ENCODE results near the gene EEF1AKMT2.
A peak's percentile ranks its signal among the peaks of the same experiment; 100 is the strongest.

Gene EEF1AKMT2

DNA sequence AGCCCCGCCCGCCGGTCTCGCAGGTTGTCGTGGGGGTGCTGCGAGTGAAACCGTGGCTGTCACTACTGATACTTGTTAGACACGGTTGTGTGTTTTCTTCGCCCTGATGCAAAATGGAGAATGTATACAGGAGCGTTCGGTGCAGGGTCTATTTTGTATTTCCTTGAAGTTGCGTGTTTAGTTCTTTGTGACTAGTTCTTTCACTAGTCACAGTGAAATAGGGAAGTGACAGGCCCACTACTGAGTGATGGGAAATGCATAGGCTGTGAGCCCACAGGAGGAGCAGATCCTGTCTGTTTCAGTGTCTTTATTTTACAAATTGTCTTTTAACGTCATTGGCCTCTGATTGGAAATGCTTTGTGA is 10.6 kb upstream of the EEF1AKMT2 start:
- Histone ChIP-seq H3K27ac (ENCODE audit: low read length, poor library complexity, severe bottlenecking) (no peak overlapping the region), H3K27me3 (ENCODE audit: control insufficient read depth in 1 of 2, insufficient read depth in 1 of 2, low read length in 2 of 2) (peaks cover 0 to 7% of the 10 kb centered on the region in 2 experiments), H2BK120ac (ENCODE audit: low read depth, low read length) (peak overlapping the region; percentile 58), H4K91ac (ENCODE audit: low read length) (peak overlapping the region; percentile 82), H3K23ac (ENCODE audit: low read length in 2 of 2) (peak overlapping the region in 1 of 2 experiments; percentile 97), H3K4ac (ENCODE audit: low read depth in 1 of 2, low read length in 2 of 2) (peak overlapping the region; percentile 75 to 95), H4K8ac (ENCODE audit: low read length) (peak overlapping the region; percentile 95), H2BK5ac (ENCODE audit: low read depth, low read length, poor library complexity, severe bottlenecking) (no peak overlapping the region), H2BK12ac (ENCODE audit: low read length in 2 of 2) (no peak overlapping the region), H2AK5ac (ENCODE audit: low read length, severe bottlenecking) (no peak overlapping the region), H3K4me1 (ENCODE audit: control insufficient read depth, insufficient read depth, low read depth, low read length) (peaks cover 2% of the 10 kb centered on the region), H3K9me3 (ENCODE audit: control insufficient read depth, low read length) (no peaks in the 10 kb centered on the region), H3K18ac (ENCODE audit: low read depth in 1 of 2, low read length in 2 of 2) (no peak overlapping the region), H3K14ac (ENCODE audit: low read length in 2 of 2) (peak overlapping the region in 1 of 2 experiments; percentile 76), H2BK15ac (ENCODE audit: low read depth, poor library complexity, severe bottlenecking) (no peak overlapping the region), H3K4me3 (ENCODE audit: insufficient read depth in 1 of 2, low read depth in 1 of 2, low read length in 2 of 2) (peak overlapping the region; percentile 91 to 97), H2AFZ (ENCODE audit: low read depth, low read length) (peak overlapping the region; percentile 92), H3K4me2 (ENCODE audit: low read length, poor library complexity, severe bottlenecking) (peak overlapping the region; percentile 87), H3K36me3 (ENCODE audit: control insufficient read depth in 1 of 2, insufficient read depth in 2 of 2, low read depth in 1 of 2, low read length in 2 of 2) (no peaks in the 10 kb centered on the region), H3K79me1 (replicated peaks; ENCODE audit: low read length, poor library complexity, severe bottlenecking) (peaks cover 11% of the 10 kb centered on the region), H3K9ac (ENCODE audit: low read length) (peak overlapping the region; percentile 96)
- peak; percentile 29 for DNase-seq
- 5% methylated on average over 13 of the region's 13 CpGs for WGBS

DNA sequence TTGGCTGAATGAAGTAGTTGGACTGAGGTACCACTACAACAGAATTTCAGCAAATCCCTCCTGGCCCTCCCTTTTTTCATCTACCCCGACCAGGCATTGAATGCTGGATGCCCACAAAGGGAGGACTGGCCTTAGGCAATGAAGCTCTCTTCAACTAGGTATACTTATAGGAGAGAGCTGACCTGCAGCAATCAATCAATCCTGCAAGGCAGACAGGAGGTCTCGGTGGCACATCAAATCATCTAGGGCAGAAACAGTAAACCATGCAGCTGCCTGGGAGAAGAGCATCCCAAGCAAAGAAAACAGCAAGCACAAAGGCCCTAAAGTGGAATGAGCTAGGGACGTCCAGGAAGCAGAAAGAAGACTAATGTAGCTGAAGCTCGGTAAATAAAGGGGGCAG is 7.5 kb upstream of the EEF1AKMT2 start:
- Histone ChIP-seq H2AFZ (ENCODE audit: low read depth, low read length) (no peak overlapping the region), H3K4ac (ENCODE audit: low read depth in 1 of 2, low read length in 2 of 2) (no peak overlapping the region), H3K4me1 (ENCODE audit: control insufficient read depth, insufficient read depth, low read depth, low read length) (peaks cover 2% of the 10 kb centered on the region), H3K36me3 (ENCODE audit: control insufficient read depth in 1 of 2, insufficient read depth in 2 of 2, low read depth in 1 of 2, low read length in 2 of 2) (no peaks in the 10 kb centered on the region), H3K27me3 (ENCODE audit: control insufficient read depth in 1 of 2, insufficient read depth in 1 of 2, low read length in 2 of 2) (peaks cover 0 to 7% of the 10 kb centered on the region in 2 experiments), H3K4me3 (ENCODE audit: insufficient read depth in 1 of 2, low read depth in 1 of 2, low read length in 2 of 2) (no peak overlapping the region), H3K14ac (ENCODE audit: low read length in 2 of 2) (no peak overlapping the region), H2BK15ac (ENCODE audit: low read depth, poor library complexity, severe bottlenecking) (no peak overlapping the region), H3K23ac (ENCODE audit: low read length in 2 of 2) (no peak overlapping the region), H3K79me1 (replicated peaks; ENCODE audit: low read length, poor library complexity, severe bottlenecking) (peaks cover 6% of the 10 kb centered on the region), H2BK120ac (ENCODE audit: low read depth, low read length) (no peak overlapping the region), H3K9me3 (ENCODE audit: control insufficient read depth, low read length) (no peaks in the 10 kb centered on the region), H4K8ac (ENCODE audit: low read length) (no peak overlapping the region), H3K27ac (ENCODE audit: low read length, poor library complexity, severe bottlenecking) (no peak overlapping the region), H4K91ac (ENCODE audit: low read length) (no peak overlapping the region), H3K4me2 (ENCODE audit: low read length, poor library complexity, severe bottlenecking) (no peak overlapping the region), H2BK5ac (ENCODE audit: low read depth, low read length, poor library complexity, severe bottlenecking) (no peak overlapping the region), H2BK12ac (ENCODE audit: low read length in 2 of 2) (no peak overlapping the region), H2AK5ac (ENCODE audit: low read length, severe bottlenecking) (no peak overlapping the region), H3K9ac (ENCODE audit: low read length) (no peak overlapping the region), H3K18ac (ENCODE audit: low read depth in 1 of 2, low read length in 2 of 2) (no peak overlapping the region)
- 79% methylated on average over 4 of the region's 4 CpGs for WGBS
- no peak for DNase-seq

DNA sequence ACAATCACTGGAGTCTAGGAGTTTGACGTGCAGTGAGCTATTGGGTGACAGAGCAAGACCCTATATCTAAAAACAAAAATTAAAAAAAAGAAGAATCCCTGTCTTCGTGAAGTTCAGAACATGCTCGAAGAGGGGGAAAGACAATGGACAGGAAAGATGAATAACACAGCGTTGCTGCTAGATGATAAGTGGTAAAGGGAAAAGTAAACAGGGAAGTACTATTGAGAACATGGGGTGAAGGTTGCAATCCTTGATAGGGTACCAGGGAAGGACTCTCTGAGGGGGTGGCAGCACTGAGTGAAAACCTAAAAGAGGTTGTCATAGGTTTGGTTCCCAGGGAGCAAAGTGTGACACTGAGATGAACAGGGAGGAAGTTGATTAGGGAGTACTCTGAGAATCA is 7.1 kb upstream of the EEF1AKMT2 start:
- Histone ChIP-seq H3K27me3 (ENCODE audit: control insufficient read depth in 1 of 2, insufficient read depth in 1 of 2, low read length in 2 of 2) (peaks cover 0 to 7% of the 10 kb centered on the region in 2 experiments), H3K9me3 (ENCODE audit: control insufficient read depth, low read length) (no peaks in the 10 kb centered on the region), H3K14ac (ENCODE audit: low read length in 2 of 2) (no peak overlapping the region), H2AK5ac (ENCODE audit: low read length, severe bottlenecking) (no peak overlapping the region), H2BK5ac (ENCODE audit: low read depth, low read length, poor library complexity, severe bottlenecking) (no peak overlapping the region), H3K4ac (ENCODE audit: low read depth in 1 of 2, low read length in 2 of 2) (no peak overlapping the region), H4K8ac (ENCODE audit: low read length) (no peak overlapping the region), H3K23ac (ENCODE audit: low read length in 2 of 2) (no peak overlapping the region), H2AFZ (ENCODE audit: low read depth, low read length) (no peak overlapping the region), H4K91ac (ENCODE audit: low read length) (no peak overlapping the region), H2BK12ac (ENCODE audit: low read length in 2 of 2) (no peak overlapping the region), H2BK120ac (ENCODE audit: low read depth, low read length) (no peak overlapping the region), H2BK15ac (ENCODE audit: low read depth, poor library complexity, severe bottlenecking) (no peak overlapping the region), H3K27ac (ENCODE audit: low read length, poor library complexity, severe bottlenecking) (no peak overlapping the region), H3K9ac (ENCODE audit: low read length) (no peak overlapping the region), H3K4me3 (ENCODE audit: insufficient read depth in 1 of 2, low read depth in 1 of 2, low read length in 2 of 2) (no peak overlapping the region), H3K79me1 (replicated peaks; ENCODE audit: low read length, poor library complexity, severe bottlenecking) (peaks cover 4% of the 10 kb centered on the region), H3K36me3 (ENCODE audit: control insufficient read depth in 1 of 2, insufficient read depth in 2 of 2, low read depth in 1 of 2, low read length in 2 of 2) (no peaks in the 10 kb centered on the region), H3K4me1 (ENCODE audit: control insufficient read depth, insufficient read depth, low read depth, low read length) (peaks cover 2% of the 10 kb centered on the region), H3K4me2 (ENCODE audit: low read length, poor library complexity, severe bottlenecking) (no peak overlapping the region), H3K18ac (ENCODE audit: low read depth in 1 of 2, low read length in 2 of 2) (no peak overlapping the region)
- 87% methylated on average over 3 of the region's 4 CpGs for WGBS
- no peak for DNase-seq

DNA sequence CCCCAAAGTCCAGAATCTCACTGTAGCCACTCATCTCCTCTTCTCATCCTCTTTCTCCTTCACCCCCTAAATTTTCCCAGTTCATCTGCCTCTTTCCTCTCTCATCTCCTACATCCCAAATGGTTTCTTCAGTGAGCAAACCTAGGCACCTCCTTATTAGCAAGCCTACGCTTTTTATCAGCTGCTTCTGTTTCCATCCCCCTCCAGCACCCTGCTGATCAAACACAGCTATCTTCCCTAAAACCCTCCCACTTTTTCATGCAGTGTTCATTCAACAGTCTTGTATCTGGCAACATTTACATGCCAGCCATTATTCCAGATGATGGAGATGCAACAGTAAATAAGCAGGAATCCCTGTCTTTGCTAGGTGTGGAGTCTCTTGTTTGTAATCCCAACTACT is 6.7 kb upstream of the EEF1AKMT2 start:
- no peaks in the 10 kb centered on the region for H3K9me3 ChIP-seq (ENCODE audit: control insufficient read depth, low read length)
- no peak overlapping the region for H3K14ac ChIP-seq (ENCODE audit: low read length in 2 of 2)
- H3K79me1 ChIP-seq (replicated peaks; ENCODE audit: low read length, poor library complexity, severe bottlenecking) = peaks cover 4% of the 10 kb centered on the region
- no peak overlapping the region for H3K27ac ChIP-seq (ENCODE audit: low read length, poor library complexity, severe bottlenecking)
- H2BK15ac ChIP-seq (ENCODE audit: low read depth, poor library complexity, severe bottlenecking) = no peak overlapping the region
- no peak overlapping the region for H2BK5ac ChIP-seq (ENCODE audit: low read depth, low read length, poor library complexity, severe bottlenecking)
- H3K27me3 ChIP-seq (ENCODE audit: control insufficient read depth in 1 of 2, insufficient read depth in 1 of 2, low read length in 2 of 2) = peaks cover 0 to 7% of the 10 kb centered on the region in 2 experiments
- no peak overlapping the region for H4K91ac ChIP-seq (ENCODE audit: low read length)
- H2AFZ ChIP-seq (ENCODE audit: low read depth, low read length) = no peak overlapping the region
- H3K36me3 ChIP-seq (ENCODE audit: control insufficient read depth in 1 of 2, insufficient read depth in 2 of 2, low read depth in 1 of 2, low read length in 2 of 2) = no peaks in the 10 kb centered on the region
- H2BK120ac ChIP-seq (ENCODE audit: low read depth, low read length) = no peak overlapping the region
- no peak overlapping the region for H3K18ac ChIP-seq (ENCODE audit: low read depth in 1 of 2, low read length in 2 of 2)
- H3K4me3 ChIP-seq (ENCODE audit: insufficient read depth in 1 of 2, low read depth in 1 of 2, low read length in 2 of 2) = no peak overlapping the region
- H3K4me1 ChIP-seq (ENCODE audit: control insufficient read depth, insufficient read depth, low read depth, low read length) = peaks cover 2% of the 10 kb centered on the region
- no peak overlapping the region for H3K9ac ChIP-seq (ENCODE audit: low read length)
- DNase-seq = no peak
- no peak overlapping the region for H3K4ac ChIP-seq (ENCODE audit: low read depth in 1 of 2, low read length in 2 of 2)
- no peak overlapping the region for H3K23ac ChIP-seq (ENCODE audit: low read length in 2 of 2)
- WGBS = 72% methylated on average over 1 of the region's 1 CpG
- no peak overlapping the region for H2BK12ac ChIP-seq (ENCODE audit: low read length in 2 of 2)
- H2AK5ac ChIP-seq (ENCODE audit: low read length, severe bottlenecking) = no peak overlapping the region
- H3K4me2 ChIP-seq (ENCODE audit: low read length, poor library complexity, severe bottlenecking) = no peak overlapping the region
- no peak overlapping the region for H4K8ac ChIP-seq (ENCODE audit: low read length)

Data from mesenchymal stem cell (in vitro differentiated cells and primary cell).